ENCODE results near the gene TRAF3. TPM values are rescaled to one million over a fixed set of nuclear protein-coding genes. Genes with fewer than 3 reads are reported as not detected.

TRAF3 gene
- total RNA-seq, 1 experiment from 2014 or later = 37.6 TPM

- TF ChIP-seq POLR2AphosphoS5 (IDR thresholded peaks at IDR 0.05; ENCODE audit: low read depth, low read length) (no peak), REST (IDR thresholded peaks at IDR 0.05; ENCODE audit: insufficient read depth in 1 of 2, low read depth in 2 of 2, low read length in 1 of 2) (no peak), TCF7L2 (IDR thresholded peaks at IDR 0.05; ENCODE audit: low read depth, low read length) (no peak), SIN3A (IDR thresholded peaks at IDR 0.05; ENCODE audit: borderline replicate concordance, insufficient read depth, low read depth, low read length) (no peak), CTCF (IDR thresholded peaks at IDR 0.05) (no peak)
- ATAC-seq = no peak
- POLR2A ChIA-PET = no interaction called here
These were observed 50.9 kb downstream of the TRAF3 start for GRCh38 chr14:102828151-102828550.

GRCh38 chr14:102829016-102829548, 51.8 kb downstream of the TRAF3 start:
- ChIA-PET CTCF (no interaction called here), POLR2A (no interaction called here)
- no peaks in the 10 kb centered on the region for H3K36me3 ChIP-seq (ENCODE audit: control insufficient read depth, insufficient read depth, low read length)
- H3K4me3 ChIP-seq (ENCODE audit: low read depth in 2 of 2, low read length in 2 of 2) = no peak overlapping the region
- H3K4me1 ChIP-seq (ENCODE audit: control insufficient read depth, insufficient read depth, low read length) = peaks cover 8% of the 10 kb centered on the region
- DNase-seq (ENCODE audit: low read depth, low spot score) = no peak
- in situ Hi-C loops (cut with HindIII; ENCODE audit: low pct_unique_long_range_greater_than_20kb, low sequenced_read_pairs) = no loop called here
- H3K27me3 ChIP-seq (ENCODE audit: control insufficient read depth, insufficient read depth, low read length) = no peaks in the 10 kb centered on the region
- H3K9me3 ChIP-seq (ENCODE audit: control insufficient read depth, insufficient read depth, low read depth, low read length) = no peaks in the 10 kb centered on the region
- ATAC-seq = no peak
- TF ChIP-seq TCF7L2 (IDR thresholded peaks at IDR 0.05; ENCODE audit: low read depth, low read length) (no peak), REST (IDR thresholded peaks at IDR 0.05; ENCODE audit: insufficient read depth in 1 of 2, low read depth in 2 of 2, low read length in 1 of 2) (no peak), SIN3A (IDR thresholded peaks at IDR 0.05; ENCODE audit: borderline replicate concordance, insufficient read depth, low read depth, low read length) (no peak), CTCF (IDR thresholded peaks at IDR 0.05) (no peak), POLR2AphosphoS5 (IDR thresholded peaks at IDR 0.05; ENCODE audit: low read depth, low read length) (no peak)
- H3K27ac ChIP-seq (ENCODE audit: low read length) = no peak overlapping the region
- intact Hi-C loops (cut with micrococcal nuclease; ENCODE audit: unreplicated experiment) = no loop called here
- no TSS peak for BruUV-seq (replicated peaks)

More at GRCh38 chr14:102828151-102828550, 50.9 kb downstream of the TRAF3 start:
- BruUV-seq (replicated peaks) = no TSS peak
- Histone ChIP-seq H3K4me1 (ENCODE audit: control insufficient read depth, insufficient read depth, low read length) (peaks cover 8% of the 10 kb centered on the region), H3K9me3 (ENCODE audit: control insufficient read depth, insufficient read depth, low read depth, low read length) (no peaks in the 10 kb centered on the region), H3K4me3 (ENCODE audit: low read depth in 2 of 2, low read length in 2 of 2) (no peak overlapping the region), H3K27me3 (ENCODE audit: control insufficient read depth, insufficient read depth, low read length) (no peaks in the 10 kb centered on the region), H3K36me3 (ENCODE audit: control insufficient read depth, insufficient read depth, low read length) (no peaks in the 10 kb centered on the region), H3K27ac (ENCODE audit: low read length) (no peak overlapping the region)
- CTCF ChIA-PET = no interaction called here
- intact Hi-C loops (cut with micrococcal nuclease; ENCODE audit: unreplicated experiment) (no loop called here), in situ Hi-C loops (cut with HindIII; ENCODE audit: low pct_unique_long_range_greater_than_20kb, low sequenced_read_pairs) (no loop called here)
- no peak for DNase-seq (ENCODE audit: low read depth, low spot score)

Measured in Panc1 (cell line).